K562 (cell line): ENCODE data around the gene ARMC12. TPM values are rescaled to one million over a fixed set of nuclear protein-coding genes. Genes with fewer than 3 reads are reported as not detected.
A peak's percentile ranks its signal among the peaks of the same experiment; 100 is the strongest.

Source experiments
- ATAC-seq: fragments of 200-7000 bp; cut with Tn5 transposase; 3 replicates; pipeline ENCODE4 v1.9.1; 2020; ENCODE audit warnings: moderate library complexity
- BruUV-seq: library from RNA; stranded (reverse); fragments of 400-500 nt; replicated peaks from 2 replicates; lab custom pipeline; 2021; lab: Mats Ljungman, UMichigan
- CTCF ChIA-PET: fragments of 300-600 bp; formaldehyde crosslinking; extraction: SDS; loops from one replicate; lab custom pipeline; 2021; ENCODE audit warnings: low intra/inter-chr PET ratio; lab: Yijun Ruan, JAX
- POLR2A ChIA-PET: fragments of 300-600, 350-650 bp; sonication (Branson Sonifier 250); formaldehyde crosslinking; extraction: SDS; loops from one replicate; lab custom pipeline; 2021; ENCODE audit warnings: antibody characterized with exemption, inconsistent platforms; lab: Yijun Ruan, JAX
- DNase-seq, 4 experiments: peaks; one replicate each; pipeline versions ENCODE4 v3.0.0 to v3.0.0-alpha.2; 2011 to 2018; ENCODE audit warnings: low spot score in 3 of 4, mixed read lengths in 3 of 4; ENCODE audit errors: extremely low read depth in 1 of 4
- FAIRE-seq: peaks from 2 replicates; lab custom pipeline; 2011; peaks lifted over from hg19 to GRCh38; lab: Jason Lieb, UNC
- H2AFZ ChIP-seq: 2 replicates; pipeline ENCODE4 v1.6.0; 2011; ENCODE audit warnings: low read depth, low read length, control low read depth, inconsistent platforms
- H3K27ac ChIP-seq: fragments of 200-600 bp; 3 replicates; pipeline ENCODE4 v1.8.0; 2011; ENCODE audit warnings: low read depth, mild to moderate bottlenecking, control low read depth, inconsistent platforms, low read length, moderate library complexity, mixed read lengths; ENCODE audit errors: extremely low read depth
- H3K27me3 ChIP-seq, 2 experiments: fragments of 300-600 bp in 1 of 2; 2 replicates in 1 of 2; 3 replicates in 1 of 2; pipeline versions ENCODE4 v1.6.0 to v1.8.0; 2011; ENCODE audit warnings: inconsistent platforms in 2 of 2, low read length in 2 of 2, mild to moderate bottlenecking in 1 of 2, mixed read lengths in 1 of 2, moderate library complexity in 1 of 2; ENCODE audit not compliant: control insufficient read depth in 2 of 2, insufficient read depth in 2 of 2
- H3K36me3 ChIP-seq: fragments of 300-600 bp; 3 replicates; pipeline ENCODE4 v1.8.0; 2011; ENCODE audit warnings: mild to moderate bottlenecking, low read length, inconsistent platforms; ENCODE audit not compliant: control insufficient read depth, insufficient read depth
- H3K4me1 ChIP-seq, 2 experiments: fragments of 200-600 bp in 1 of 2; replicated peaks in 1 of 2; 2 replicates in 1 of 2; 3 replicates in 1 of 2; pipeline versions ENCODE4 v1.5.1 to v1.8.0; 2011; ENCODE audit warnings: inconsistent platforms in 2 of 2, low read length in 2 of 2, mild to moderate bottlenecking in 1 of 2, mixed read lengths in 1 of 2, moderate library complexity in 1 of 2; ENCODE audit not compliant: control insufficient read depth in 2 of 2, insufficient read depth in 2 of 2
- H3K4me2 ChIP-seq: 2 replicates; pipeline ENCODE4 v1.6.1; 2011; ENCODE audit warnings: low read length, control low read depth, inconsistent platforms, mixed read lengths; ENCODE audit not compliant: insufficient read depth
- H3K4me3 ChIP-seq: fragments of 200-600 bp; sonication (generic), shearing (Covaris generic); 2 replicates; pipeline ENCODE4 v1.5.1; 2016; ENCODE audit warnings: control low read depth, inconsistent platforms
- H3K79me2 ChIP-seq: fragments of 200-600 bp; 3 replicates; pipeline ENCODE4 v1.8.0; 2011; ENCODE audit warnings: low read length, inconsistent platforms; ENCODE audit not compliant: control insufficient read depth, insufficient read depth
- H3K9ac ChIP-seq, 2 experiments: 2 replicates each; pipeline versions ENCODE4 v1.6.0 to v1.6.1; 2011; ENCODE audit warnings: low read depth in 2 of 2, low read length in 2 of 2, control low read depth in 1 of 2, inconsistent platforms in 1 of 2, mild to moderate bottlenecking in 1 of 2, mixed read lengths in 1 of 2; ENCODE audit not compliant: insufficient read depth in 1 of 2
- H3K9me1 ChIP-seq: one replicate; pipeline ENCODE4 v1.6.0; 2011; ENCODE audit warnings: inconsistent platforms, mild to moderate bottlenecking, low read length, moderate library complexity; ENCODE audit not compliant: control insufficient read depth, insufficient read depth
- H3K9me3 ChIP-seq: replicated peaks from 2 replicates; pipeline ENCODE4 v1.5.1; 2011; ENCODE audit warnings: low read depth, low read length, inconsistent platforms; ENCODE audit not compliant: control insufficient read depth, insufficient read depth
- H4K20me1 ChIP-seq: replicated peaks from 2 replicates; pipeline ENCODE4 v1.6.1; 2011; ENCODE audit warnings: low read length, inconsistent platforms, mixed read lengths; ENCODE audit not compliant: control insufficient read depth, insufficient read depth
- ADNP ChIP-seq: fragments of 200-800 bp; sonication (Bioruptor generic); IDR thresholded peaks from 2 replicates; pipeline ENCODE4 v1.6.1; 2016; ENCODE audit warnings: missing genetic modification characterization, missing compliant biosample characterization
- ETV5 ChIP-seq: sonication (generic); formaldehyde crosslinking; IDR thresholded peaks from 2 replicates; pipeline ENCODE4 v1.4.0; 2020; ENCODE audit warnings: low read depth, mild to moderate bottlenecking, missing genetic modification reagents
- ILK ChIP-seq: fragments of 450-650 bp; IDR thresholded peaks from 2 replicates; pipeline ENCODE4 v1.6.1; 2016; ENCODE audit warnings: missing genetic modification characterization, low read depth, mild to moderate bottlenecking, missing compliant biosample characterization, moderate library complexity, borderline replicate concordance
- NCOA1 ChIP-seq: fragments of 450-650 bp; IDR thresholded peaks from 2 replicates; pipeline ENCODE4 v1.6.1; 2016; ENCODE audit warnings: low read depth
- PML ChIP-seq: IDR thresholded peaks from 2 replicates; pipeline ENCODE4 v1.6.1; 2012; ENCODE audit warnings: low read length, inconsistent platforms
- RB1 ChIP-seq: fragments of 450-650 bp; IDR thresholded peaks from 2 replicates; pipeline ENCODE4 v1.6.1; 2017; ENCODE audit warnings: low read depth, mild to moderate bottlenecking
- RNF2 ChIP-seq: sonication (generic); IDR thresholded peaks from 2 replicates; pipeline ENCODE4 v1.6.1; 2016
- ZNF57 ChIP-seq: fragments of 450-650 bp; formaldehyde crosslinking; IDR thresholded peaks from 2 replicates; pipeline ENCODE4 v1.4.0; 2020; ENCODE audit warnings: mild to moderate bottlenecking, moderate library complexity
- ZNF583 ChIP-seq: fragments of 250-450 bp; sonication (Bioruptor Pico); IDR thresholded peaks from 2 replicates; pipeline ENCODE4 v1.4.0; 2020
- ZNF695 ChIP-seq: fragments of 450-650 bp; formaldehyde crosslinking; IDR thresholded peaks from 2 replicates; pipeline ENCODE4 v1.4.0; 2020; ENCODE audit warnings: mild to moderate bottlenecking, moderate library complexity
- WGBS: fragments of 100-300 bp; shearing (Covaris generic); methylation state at CpG from one replicate; pipeline ENCODE4 v1.1.6; 2016; ENCODE audit warnings: low coverage, mixed read lengths; ENCODE audit not compliant: insufficient coverage; ENCODE audit errors: missing lambda C conversion rate; 5-methylcytosine and 5-hydroxymethylcytosine counted together
- in situ Hi-C: fragments of 300-500 bp; cut with MboI; formaldehyde crosslinking; loops from 4 replicates; pipeline ENCODE4 v1.15.0; 2018; ENCODE audit warnings: inconsistent platforms, mixed read lengths
- intact Hi-C: fragments of 100-400 bp; cut with micrococcal nuclease; formaldehyde crosslinking; loops from 2 replicates; pipeline ENCODE4 v1.14.2; 2022
- polyA plus RNA-seq, 8 experiments: library from polyadenylated mRNA; depleted of rRNA in 4 of 8; stranded (reverse) in 5 of 8; unstranded in 3 of 8; fragments of >200 nt; fragmentation: Nextera tagmentation in 2 of 8; fragmentation: Illumina TruSeq in 1 of 8; extraction: Ambion mirVana in 2 of 8; extraction: Trizol in 1 of 8; gene quantifications; 2 replicates each; pipeline versions ENCODE4 v1.2.1 to v1.2.3, GENCODE V29; 2011 to 2014; ENCODE audit warnings: inconsistent platforms in 1 of 8, missing spikeins in 1 of 8
- total RNA-seq, 7 experiments: library from RNA; depleted of rRNA in 6 of 7; stranded (reverse); fragments of >200 nt in 6 of 7; fragmentation: Illumina TruSeq in 2 of 7; extraction: Trizol in 2 of 7; gene quantifications; 2 replicates each; pipeline versions ENCODE4 v1.2.1 to v1.2.3, GENCODE V29; 2011 to 2021; ENCODE audit warnings: low replicate concordance in 1 of 7
- TF ChIP-seq, protein P1 (sequence below), 3 experiments: fragments of 200-800 bp in 1 of 3; fragments of 250-450 bp in 1 of 3; fragments of 450-650 bp in 1 of 3; sonication (Bioruptor Pico) in 1 of 3; sonication (Bioruptor generic) in 1 of 3; formaldehyde crosslinking in 1 of 3; IDR thresholded peaks; 2 replicates each; pipeline versions ENCODE4 v1.6.1 to v1.8.0; 2016 to 2022; ENCODE audit warnings: mild to moderate bottlenecking in 2 of 3, missing genetic modification characterization in 2 of 3, missing compliant biosample characterization in 1 of 3, moderate library complexity in 1 of 3
- TF ChIP-seq, protein P2 (sequence below): fragments of 450-650 bp; IDR thresholded peaks from 2 replicates; pipeline ENCODE4 v1.6.1; 2018; ENCODE audit not compliant: partially characterized antibody
- TF ChIP-seq, protein P3 (sequence below): fragments of 250-450 bp; sonication (Bioruptor Pico); IDR thresholded peaks from 2 replicates; pipeline ENCODE4 v1.9.0; 2021; ENCODE audit warnings: mild to moderate bottlenecking
- TF ChIP-seq, protein P4 (sequence below): fragments of 200-400 bp; formaldehyde crosslinking; IDR thresholded peaks from 2 replicates; pipeline ENCODE4 v1.6.1; 2017; ENCODE audit warnings: mild to moderate bottlenecking, low read depth, low read length, moderate library complexity

ARMC12 gene
- total and polyA plus RNA-seq, 9 of the 15 experiments (the other 6 are each of a cell fraction or from before 2014, with no cell fraction given), result 0.09 to 0.58 (median 0.31) TPM; not detected in 3

DNA sequence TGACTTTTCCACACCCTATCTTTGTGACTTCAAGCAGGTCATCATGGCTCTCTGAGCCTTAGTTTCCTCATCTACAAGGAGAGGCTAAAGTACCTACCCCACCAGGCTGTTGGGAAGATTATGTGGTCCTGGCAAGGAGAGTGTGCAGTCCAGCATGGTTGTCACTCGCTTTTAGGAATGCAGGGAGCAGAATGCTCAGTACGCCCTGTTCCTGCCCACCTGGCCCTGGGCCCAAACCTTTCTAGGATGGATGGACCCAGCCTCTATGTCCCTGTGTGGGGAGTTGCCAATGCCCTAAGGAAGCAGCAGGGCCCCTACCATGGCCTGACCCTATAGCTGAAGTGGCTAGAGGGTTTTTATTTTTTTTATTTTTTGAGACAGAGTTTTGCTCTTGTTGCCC is 41.6 kb downstream of the ARMC12 start:
- no peaks in the 10 kb centered on the region for H3K79me2 ChIP-seq
- H3K27ac ChIP-seq, result no peak overlapping the region
- peaks cover 42 to 78% of the 10 kb centered on the region in 2 experiments for H3K27me3 ChIP-seq
- intact Hi-C loops (no loop called here), in situ Hi-C loops (no loop called here)
- peak in 2 of 4 experiments; percentile 4 to 5 for DNase-seq
- H3K36me3 ChIP-seq, result no peaks in the 10 kb centered on the region
- no peak for ATAC-seq
- no peak overlapping the region for H2AFZ ChIP-seq
- peaks cover 0 to 7% of the 10 kb centered on the region in 2 experiments; a peak in 2 of 5 replicates for H3K4me1 ChIP-seq
- ChIA-PET POLR2A (interaction anchor here (1.2 to 1.4 kb wide), 2 partner anchors 8 to 13 kb away, joined by 4 to 5 read pairs; no protein-coding TSS in a partner anchor), CTCF (no interaction called here)
- BruUV-seq, result no TSS peak
- 0 out of 2 replicates have a peak, but pooled peaks cover 4% of the 10 kb centered on the region for H4K20me1 ChIP-seq
- H3K9me3 ChIP-seq, result no peaks in the 10 kb centered on the region
- no peak overlapping the region for H3K4me2 ChIP-seq
- no peak for FAIRE-seq
- 7% methylated on average over 2 of the region's 2 CpGs for WGBS
- H3K9me1 ChIP-seq, result no peaks in the 10 kb centered on the region
- no peak overlapping the region for H3K4me3 ChIP-seq
- H3K9ac ChIP-seq, result no peak overlapping the region
- TF ChIP-seq, protein P1, sequence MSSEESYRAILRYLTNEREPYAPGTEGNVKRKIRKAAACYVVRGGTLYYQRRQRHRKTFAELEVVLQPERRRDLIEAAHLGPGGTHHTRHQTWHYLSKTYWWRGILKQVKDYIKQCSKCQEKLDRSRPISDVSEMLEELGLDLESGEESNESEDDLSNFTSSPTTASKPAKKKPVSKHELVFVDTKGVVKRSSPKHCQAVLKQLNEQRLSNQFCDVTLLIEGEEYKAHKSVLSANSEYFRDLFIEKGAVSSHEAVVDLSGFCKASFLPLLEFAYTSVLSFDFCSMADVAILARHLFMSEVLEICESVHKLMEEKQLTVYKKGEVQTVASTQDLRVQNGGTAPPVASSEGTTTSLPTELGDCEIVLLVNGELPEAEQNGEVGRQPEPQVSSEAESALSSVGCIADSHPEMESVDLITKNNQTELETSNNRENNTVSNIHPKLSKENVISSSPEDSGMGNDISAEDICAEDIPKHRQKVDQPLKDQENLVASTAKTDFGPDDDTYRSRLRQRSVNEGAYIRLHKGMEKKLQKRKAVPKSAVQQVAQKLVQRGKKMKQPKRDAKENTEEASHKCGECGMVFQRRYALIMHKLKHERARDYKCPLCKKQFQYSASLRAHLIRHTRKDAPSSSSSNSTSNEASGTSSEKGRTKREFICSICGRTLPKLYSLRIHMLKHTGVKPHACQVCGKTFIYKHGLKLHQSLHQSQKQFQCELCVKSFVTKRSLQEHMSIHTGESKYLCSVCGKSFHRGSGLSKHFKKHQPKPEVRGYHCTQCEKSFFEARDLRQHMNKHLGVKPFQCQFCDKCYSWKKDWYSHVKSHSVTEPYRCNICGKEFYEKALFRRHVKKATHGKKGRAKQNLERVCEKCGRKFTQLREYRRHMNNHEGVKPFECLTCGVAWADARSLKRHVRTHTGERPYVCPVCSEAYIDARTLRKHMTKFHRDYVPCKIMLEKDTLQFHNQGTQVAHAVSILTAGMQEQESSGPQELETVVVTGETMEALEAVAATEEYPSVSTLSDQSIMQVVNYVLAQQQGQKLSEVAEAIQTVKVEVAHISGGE (CRISPR knock-in tag; IDR thresholded peaks at IDR 0.05), result no peak
- TF ChIP-seq ILK (no peak), PML (no peak), RB1 (no peak), ZNF695 (CRISPR knock-in tag) (no peak), ZNF57 (no peak), NCOA1 (no peak), ADNP (tag) (no peak), RNF2 (no peak), ETV5 (CRISPR knock-in tag) (no peak), ZNF583 (CRISPR knock-in tag) (no peak)
- TF ChIP-seq, protein P2, sequence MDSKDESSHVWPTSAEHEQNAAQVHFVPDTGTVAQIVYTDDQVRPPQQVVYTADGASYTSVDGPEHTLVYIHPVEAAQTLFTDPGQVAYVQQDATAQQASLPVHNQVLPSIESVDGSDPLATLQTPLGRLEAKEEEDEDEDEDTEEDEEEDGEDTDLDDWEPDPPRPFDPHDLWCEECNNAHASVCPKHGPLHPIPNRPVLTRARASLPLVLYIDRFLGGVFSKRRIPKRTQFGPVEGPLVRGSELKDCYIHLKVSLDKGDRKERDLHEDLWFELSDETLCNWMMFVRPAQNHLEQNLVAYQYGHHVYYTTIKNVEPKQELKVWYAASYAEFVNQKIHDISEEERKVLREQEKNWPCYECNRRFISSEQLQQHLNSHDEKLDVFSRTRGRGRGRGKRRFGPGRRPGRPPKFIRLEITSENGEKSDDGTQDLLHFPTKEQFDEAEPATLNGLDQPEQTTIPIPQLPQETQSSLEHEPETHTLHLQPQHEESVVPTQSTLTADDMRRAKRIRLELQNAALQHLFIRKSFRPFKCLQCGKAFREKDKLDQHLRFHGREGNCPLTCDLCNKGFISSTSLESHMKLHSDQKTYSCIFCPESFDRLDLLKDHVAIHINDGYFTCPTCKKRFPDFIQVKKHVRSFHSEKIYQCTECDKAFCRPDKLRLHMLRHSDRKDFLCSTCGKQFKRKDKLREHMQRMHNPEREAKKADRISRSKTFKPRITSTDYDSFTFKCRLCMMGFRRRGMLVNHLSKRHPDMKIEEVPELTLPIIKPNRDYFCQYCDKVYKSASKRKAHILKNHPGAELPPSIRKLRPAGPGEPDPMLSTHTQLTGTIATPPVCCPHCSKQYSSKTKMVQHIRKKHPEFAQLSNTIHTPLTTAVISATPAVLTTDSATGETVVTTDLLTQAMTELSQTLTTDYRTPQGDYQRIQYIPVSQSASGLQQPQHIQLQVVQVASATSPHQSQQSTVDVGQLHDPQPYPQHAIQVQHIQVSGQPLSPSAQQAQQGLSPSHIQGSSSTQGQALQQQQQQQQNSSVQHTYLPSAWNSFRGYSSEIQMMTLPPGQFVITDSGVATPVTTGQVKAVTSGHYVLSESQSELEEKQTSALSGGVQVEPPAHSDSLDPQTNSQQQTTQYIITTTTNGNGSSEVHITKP, result no peak
- TF ChIP-seq, protein P3, sequence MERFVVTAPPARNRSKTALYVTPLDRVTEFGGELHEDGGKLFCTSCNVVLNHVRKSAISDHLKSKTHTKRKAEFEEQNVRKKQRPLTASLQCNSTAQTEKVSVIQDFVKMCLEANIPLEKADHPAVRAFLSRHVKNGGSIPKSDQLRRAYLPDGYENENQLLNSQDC (CRISPR knock-in tag), result no peak
- TF ChIP-seq, protein P4, sequence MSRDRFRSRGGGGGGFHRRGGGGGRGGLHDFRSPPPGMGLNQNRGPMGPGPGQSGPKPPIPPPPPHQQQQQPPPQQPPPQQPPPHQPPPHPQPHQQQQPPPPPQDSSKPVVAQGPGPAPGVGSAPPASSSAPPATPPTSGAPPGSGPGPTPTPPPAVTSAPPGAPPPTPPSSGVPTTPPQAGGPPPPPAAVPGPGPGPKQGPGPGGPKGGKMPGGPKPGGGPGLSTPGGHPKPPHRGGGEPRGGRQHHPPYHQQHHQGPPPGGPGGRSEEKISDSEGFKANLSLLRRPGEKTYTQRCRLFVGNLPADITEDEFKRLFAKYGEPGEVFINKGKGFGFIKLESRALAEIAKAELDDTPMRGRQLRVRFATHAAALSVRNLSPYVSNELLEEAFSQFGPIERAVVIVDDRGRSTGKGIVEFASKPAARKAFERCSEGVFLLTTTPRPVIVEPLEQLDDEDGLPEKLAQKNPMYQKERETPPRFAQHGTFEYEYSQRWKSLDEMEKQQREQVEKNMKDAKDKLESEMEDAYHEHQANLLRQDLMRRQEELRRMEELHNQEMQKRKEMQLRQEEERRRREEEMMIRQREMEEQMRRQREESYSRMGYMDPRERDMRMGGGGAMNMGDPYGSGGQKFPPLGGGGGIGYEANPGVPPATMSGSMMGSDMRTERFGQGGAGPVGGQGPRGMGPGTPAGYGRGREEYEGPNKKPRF, result no peak
